Nephron progenitor cell (in vitro differentiated cells): ENCODE measurements around the gene MAGEA9B.
"Not testable (repeated sequence)": the region's sequence is repeated elsewhere in the genome, so short reads cannot be mapped to it uniquely, and the experiment has no call there.

Experiments
- DNase-seq: peaks from one replicate; pipeline ENCODE4 v3.0.0; 2021
- H3K27ac Mint-ChIP-seq: 2 replicates; pipeline ENCODE4 v1.8.0; 2021; ENCODE audit warnings: mild to moderate bottlenecking, moderate library complexity, mixed read lengths
- H3K27me3 Mint-ChIP-seq: 2 replicates; pipeline ENCODE4 v1.8.0; 2021; ENCODE audit warnings: mild to moderate bottlenecking, low read depth, mixed read lengths; ENCODE audit not compliant: poor library complexity
- H3K36me3 Mint-ChIP-seq: 2 replicates; pipeline ENCODE4 v1.8.0; 2021; ENCODE audit warnings: low read depth, mixed read lengths
- H3K4me1 Mint-ChIP-seq: 2 replicates; pipeline ENCODE4 v1.8.0; 2021; ENCODE audit warnings: mixed read lengths
- H3K4me3 Mint-ChIP-seq: 2 replicates; pipeline ENCODE4 v1.8.0; 2021; ENCODE audit warnings: mild to moderate bottlenecking, moderate library complexity, mixed read lengths
- H3K9me3 Mint-ChIP-seq: 2 replicates; pipeline ENCODE4 v1.8.0; 2021; ENCODE audit warnings: mild to moderate bottlenecking, moderate library complexity, mixed read lengths

The MAGEA9B gene

GRCh38 chrX:149533999-149534398 is 53.3 kb downstream of the MAGEA9B start:
- H3K27me3 Mint-ChIP-seq, H3K4me3 Mint-ChIP-seq, H3K36me3 Mint-ChIP-seq, DNase-seq, H3K27ac Mint-ChIP-seq: not testable (repeated sequence)
- Mint-ChIP-seq H3K9me3 (peaks cover 41% of the 10 kb centered on the region), H3K4me1 (peaks cover 23% of the 10 kb centered on the region)

GRCh38 chrX:149532868-149533267 is 54.4 kb downstream of the MAGEA9B start:
- H3K36me3 Mint-ChIP-seq, H3K4me3 Mint-ChIP-seq, H3K27me3 Mint-ChIP-seq, DNase-seq, H3K27ac Mint-ChIP-seq: not testable (repeated sequence)
- Mint-ChIP-seq H3K4me1 (peaks cover 23% of the 10 kb centered on the region), H3K9me3 (peaks cover 39% of the 10 kb centered on the region)
